ENCODE results near the gene AKAP8L.
"Not testable (repeated sequence)": the region's sequence is repeated elsewhere in the genome, so short reads cannot be mapped to it uniquely, and the experiment has no call there.

AKAP8L gene

DNA sequence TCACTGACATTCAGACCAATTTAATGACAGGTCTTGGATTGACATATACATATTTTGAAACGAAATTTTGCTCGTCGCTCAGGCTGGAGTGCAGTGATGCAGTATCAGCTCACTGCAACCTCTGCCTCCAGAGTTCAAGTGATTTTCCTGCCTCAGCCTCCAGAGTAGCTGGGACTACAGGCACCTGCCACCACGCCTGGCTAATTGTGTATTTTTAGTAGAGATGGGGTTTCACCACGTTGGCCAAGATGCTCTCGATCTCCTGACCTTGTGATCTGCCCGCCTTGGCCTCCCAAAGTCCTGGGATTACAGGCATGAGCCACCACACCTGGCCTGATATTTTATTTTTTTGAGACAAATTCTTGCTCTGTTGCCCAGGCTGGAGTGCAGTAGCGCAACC, 66.3 kb downstream of the AKAP8L start:
- not testable (repeated sequence) for DNase-seq

DNA sequence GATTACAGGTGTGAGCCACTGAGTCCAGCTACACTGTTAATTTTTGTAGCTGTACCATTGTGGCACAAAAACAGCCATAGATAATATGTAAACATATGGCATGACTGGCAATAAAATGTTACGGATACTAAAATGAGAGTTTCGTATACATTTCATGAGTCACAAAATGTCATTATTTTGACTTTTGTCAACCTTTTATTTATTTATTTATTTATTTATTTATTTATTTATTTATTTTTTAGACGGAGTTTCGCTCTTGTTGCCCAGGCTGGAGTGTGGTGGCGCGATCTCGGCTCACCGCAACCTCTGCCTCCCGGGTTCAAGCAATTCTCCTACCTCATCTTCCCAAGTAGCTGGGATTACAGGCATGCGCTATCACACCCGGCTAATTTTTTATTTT, 77.5 kb downstream of the AKAP8L start:
- not testable (repeated sequence) for DNase-seq

DNA sequence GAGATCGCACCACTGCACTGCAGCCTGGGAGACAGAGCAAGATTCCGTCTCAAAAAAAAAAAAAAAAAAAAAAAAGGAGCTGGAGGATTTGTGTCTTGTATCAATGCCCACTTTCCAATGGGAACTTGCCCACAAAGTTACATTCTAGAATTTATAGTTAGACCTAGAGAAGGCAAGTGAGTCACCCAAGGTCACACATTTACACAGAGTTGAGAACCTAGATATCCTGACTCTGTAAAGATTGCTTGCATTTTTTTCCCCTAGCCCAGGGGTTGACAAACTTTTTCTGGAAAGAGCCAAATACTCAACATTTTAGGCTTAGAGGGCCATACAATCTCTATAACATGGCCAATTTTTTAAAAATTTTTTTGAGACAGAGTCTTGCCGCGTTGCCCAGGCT, 78.7 kb downstream of the AKAP8L start:
- no peak for DNase-seq

DNA sequence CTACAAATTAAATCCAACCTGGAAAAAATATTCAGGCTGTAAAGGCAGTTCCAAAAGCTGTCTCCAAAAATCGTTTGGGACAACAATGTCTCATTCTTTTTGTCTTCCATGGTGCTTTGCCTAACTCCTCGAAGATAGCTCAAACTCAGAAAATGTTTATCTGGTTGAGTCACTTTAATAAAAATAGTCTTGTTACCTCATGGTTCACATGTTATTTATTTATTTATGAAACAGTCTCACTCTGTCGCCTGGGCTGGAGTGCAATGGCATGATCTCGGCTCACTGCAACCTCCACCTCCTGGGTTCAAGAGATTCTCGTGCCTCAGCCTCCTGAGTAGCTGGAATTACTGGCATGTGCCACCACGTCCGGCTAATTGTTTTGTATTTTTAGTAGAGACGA, 81.6 kb downstream of the AKAP8L start:
- DNase-seq = no peak

DNA sequence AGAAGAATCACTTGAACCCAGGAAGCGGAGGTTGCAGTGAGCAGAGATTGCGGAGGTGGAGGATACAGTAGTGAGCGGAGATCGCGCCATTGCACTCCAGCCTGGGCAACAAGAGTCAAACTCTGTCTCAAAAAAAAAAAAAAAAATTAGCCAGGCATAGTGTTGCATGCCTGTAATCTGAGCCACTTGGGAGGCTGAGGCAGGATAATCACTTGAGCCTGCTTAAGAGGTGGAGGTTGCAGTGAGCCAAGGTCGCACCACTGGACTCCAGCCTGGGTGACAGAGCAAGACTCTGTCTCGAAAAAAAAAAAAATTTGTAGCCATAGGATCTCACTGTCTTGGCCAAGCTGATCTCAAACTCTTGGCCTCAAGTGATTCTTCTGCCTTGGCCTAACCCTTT, 82.8 kb downstream of the AKAP8L start:
- not testable (repeated sequence) for DNase-seq

DNA sequence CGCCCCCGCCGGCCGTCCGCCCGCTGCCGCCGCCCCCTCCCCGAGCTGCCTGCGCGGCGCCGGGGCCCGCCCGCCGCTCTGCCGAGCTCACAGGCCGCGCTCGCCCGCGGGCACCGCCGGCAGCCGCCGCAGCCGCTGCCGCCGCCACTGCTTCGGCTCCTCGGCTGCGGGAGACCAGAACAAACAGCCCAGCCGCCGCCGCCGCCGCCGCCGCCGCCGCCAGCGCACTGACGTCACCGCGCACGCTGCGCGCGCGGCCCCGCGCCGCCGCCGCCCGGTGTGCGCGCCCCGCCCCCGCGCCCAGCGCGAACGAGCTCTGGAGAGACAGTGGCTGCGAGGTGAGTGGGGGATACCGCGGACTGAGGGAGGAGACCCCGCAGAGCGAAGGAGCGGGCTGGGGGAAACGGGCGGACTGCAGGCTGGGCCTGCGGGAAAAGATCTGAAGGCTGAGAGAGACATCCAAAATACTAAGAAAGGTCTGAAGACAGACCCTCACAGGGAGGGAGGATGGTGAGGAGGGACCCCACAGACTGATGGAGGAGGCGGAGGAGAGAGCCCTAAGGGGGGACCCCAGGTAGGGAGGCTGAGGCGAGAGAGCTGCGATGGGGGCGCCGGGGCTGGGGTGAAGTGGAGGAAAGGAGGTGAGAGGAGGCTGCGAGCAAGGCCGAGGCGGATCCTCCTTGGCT, 86.3 kb downstream of the AKAP8L start, which contains the start of gene BRD4:
BRD4 (minus strand) TSS at position 229 of the 686 bp plus-strand sequence. CDS start 59,440 bp downstream, outside the sequence.
- DNase-seq = peak; percentile 76 to 95 (median 85)

DNA sequence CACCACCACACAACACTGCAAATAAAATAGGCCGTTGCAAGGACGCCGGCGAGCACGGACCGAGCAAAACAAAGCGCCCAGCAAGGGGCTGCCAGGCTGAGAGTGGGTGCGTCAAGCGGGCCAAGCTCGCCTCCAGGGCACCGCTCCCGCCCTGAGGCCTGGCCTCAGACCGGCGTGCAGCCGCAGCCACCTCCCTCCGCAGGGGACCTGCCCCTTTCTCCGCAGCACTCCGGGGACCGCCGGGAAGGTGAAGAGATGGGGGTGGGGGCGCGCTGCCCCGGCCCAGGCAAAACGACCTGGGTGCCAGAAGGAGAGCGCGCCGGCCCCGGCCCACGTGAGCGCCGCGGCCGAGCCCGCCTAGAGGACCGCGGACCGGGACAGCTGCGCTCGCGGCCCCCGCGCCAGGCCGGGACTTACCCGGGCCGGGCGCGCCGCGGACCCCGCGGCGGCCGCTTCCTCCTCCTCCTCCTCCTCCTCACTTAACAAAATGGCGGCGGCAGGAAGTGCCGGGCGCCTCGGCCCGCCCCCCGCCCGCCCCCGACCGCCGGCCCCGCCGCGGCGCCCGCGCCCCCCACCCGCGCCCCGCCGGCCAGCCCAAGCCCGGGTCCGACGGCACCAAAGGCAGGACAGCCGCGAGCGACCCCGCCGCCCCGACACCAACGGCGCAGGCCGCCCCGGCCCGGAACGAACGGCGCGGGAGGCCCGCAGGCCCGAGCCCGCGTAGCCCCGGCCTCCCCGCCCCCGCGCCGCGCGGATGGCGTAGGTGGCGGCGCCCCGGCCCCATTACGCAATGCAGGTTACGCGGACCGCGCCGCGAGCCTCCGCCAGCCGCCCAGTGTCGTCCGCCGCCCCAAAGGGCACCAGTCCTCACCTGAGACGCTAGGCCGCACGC, 87.1 kb downstream of the AKAP8L start:
- peak; percentile 77 to 91 (median 85) for DNase-seq

DNA sequence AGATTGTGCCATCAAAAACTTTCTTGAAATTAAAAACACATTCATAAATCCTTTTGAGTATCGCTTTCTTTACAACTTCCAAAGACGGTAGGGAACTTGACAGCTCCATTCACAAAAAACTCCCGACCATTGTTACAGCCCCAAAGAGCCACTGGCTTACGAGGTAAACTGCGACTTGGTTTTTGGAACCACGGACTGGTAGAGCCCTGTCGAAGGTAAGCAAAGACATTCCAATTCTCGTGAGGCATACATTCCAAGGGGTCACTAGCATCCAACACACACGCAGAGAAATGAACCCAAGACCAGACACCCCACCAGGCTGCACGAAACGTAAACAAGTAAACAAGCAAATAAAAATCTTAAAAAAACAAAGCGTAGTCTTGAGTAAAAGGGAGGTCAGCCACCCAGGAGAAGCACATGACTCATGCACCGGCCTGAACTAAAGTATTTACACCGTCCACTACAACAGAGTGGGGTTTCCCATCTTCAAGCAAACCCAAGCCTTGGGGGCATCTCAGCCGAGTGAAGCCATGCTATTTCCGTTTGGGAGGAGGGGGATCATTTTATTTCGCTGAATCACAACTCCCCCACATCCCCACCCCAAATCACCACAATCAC, 87.9 kb downstream of the AKAP8L start:
- peak; percentile 68 to 71 (median 68) for DNase-seq

All from suppressor macrophage treated with lipopolysaccharide for 1 hour (primary cell).